OCI-M2 (cell line): ENCODE measurements around the gene CRTAC1.

ENCODE experiments used
- DNase-seq: peaks from one replicate; lab custom pipeline; 2025; ENCODE audit not compliant: unreplicated experiment; lab: John Stamatoyannopoulos, UW

CRTAC1 gene

GRCh38 chr10:97901381-97901780 is 129.0 kb downstream of the CRTAC1 start:
- no peak for DNase-seq

- no peak for DNase-seq
Observed at GRCh38 chr10:97898429-97898828, 132.0 kb downstream of the CRTAC1 start.

DNA sequence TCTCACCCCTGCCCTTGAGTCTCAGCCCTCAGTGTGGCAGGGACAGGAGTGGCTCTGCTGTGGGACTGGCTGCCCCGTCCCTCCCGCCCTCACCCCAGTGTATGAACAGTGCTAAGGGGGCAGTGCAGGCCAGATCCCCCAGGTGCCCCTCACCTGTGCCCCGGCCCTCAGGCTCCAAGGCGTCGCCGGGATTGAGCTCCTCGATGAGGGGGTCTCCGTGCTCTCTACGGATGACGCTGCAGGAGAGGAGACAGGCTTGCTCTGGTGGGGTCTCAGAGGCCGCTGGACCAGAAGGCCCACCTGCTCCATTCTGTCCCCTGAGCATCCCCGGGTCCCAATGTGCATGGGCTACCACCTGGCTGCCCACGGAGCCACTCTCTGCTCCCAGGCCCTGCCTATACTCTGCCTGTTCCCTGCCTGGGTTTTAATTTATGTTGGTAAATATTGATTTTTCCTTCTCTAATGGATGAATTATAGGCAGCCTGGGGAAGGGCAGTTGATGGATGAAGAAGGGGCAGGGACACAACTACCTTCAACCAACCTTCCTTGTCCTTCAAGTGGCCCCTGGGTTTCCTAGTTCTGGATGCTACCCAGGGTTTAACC is 133.6 kb downstream of the CRTAC1 start:
- DNase-seq: no peak

GRCh38 chr10:97895915-97896314 is 134.5 kb downstream of the CRTAC1 start:
- DNase-seq: no peak

DNA sequence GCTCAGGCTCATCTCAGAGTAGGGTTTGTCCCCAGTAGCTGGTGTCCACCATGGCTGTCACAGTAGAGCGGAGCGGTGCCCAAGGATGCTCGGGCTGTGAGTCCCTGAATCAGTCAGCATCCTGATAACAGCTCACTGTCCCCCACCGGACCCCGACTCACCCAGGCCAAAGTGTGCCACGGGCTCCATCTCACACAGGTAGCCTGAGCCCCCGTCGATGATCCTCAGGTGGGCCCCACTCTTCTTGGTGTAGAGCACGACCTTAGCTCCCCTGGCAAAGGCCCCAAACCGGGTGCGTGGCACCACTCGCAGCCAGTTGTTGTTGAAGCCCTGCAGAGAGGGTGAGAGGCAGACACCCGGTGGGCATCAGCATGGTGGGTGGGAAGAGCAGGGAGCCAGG is 135.3 kb downstream of the CRTAC1 start:
- DNase-seq: no peak

DNA sequence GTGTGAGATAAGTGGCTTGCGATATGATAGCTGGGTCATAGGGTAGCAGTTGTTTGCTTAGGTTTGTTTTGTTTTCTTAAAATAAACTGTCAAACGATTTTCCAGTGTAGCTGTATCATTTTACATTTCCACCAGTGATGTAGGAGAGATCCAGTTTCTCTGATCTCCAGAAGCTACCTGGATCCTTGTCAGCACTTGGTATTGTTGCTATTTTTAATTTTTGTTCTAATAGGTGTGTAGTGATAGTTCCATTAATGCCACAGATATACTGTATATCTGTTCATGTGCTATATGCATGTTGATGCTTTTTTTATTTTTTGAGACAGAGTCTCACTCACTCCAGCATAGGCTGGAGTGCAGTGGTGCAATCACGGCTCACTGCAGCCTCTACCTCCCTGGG is 136.3 kb downstream of the CRTAC1 start:
- no peak for DNase-seq

DNA sequence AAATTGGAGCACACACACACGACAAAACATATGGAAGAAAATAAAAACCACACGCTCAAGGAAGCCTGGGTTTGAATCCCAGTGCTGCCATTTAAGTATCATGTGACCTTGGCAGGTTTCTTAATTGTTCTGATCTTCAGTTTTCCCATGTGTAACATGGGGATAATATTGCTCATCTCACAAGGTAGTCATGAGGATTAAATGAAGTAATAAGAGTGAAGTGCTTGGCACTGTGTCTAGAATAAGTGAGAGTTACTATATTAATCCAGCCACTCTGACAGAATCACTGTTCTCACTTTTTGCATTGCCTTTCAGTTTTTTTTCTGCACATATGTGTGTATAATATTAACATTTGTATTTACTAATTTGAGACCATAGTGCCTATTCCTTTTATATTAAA is 137.5 kb downstream of the CRTAC1 start:
- DNase-seq: no peak

GRCh38 chr10:97892506-97892905 is 137.9 kb downstream of the CRTAC1 start:
- DNase-seq: no peak

DNA sequence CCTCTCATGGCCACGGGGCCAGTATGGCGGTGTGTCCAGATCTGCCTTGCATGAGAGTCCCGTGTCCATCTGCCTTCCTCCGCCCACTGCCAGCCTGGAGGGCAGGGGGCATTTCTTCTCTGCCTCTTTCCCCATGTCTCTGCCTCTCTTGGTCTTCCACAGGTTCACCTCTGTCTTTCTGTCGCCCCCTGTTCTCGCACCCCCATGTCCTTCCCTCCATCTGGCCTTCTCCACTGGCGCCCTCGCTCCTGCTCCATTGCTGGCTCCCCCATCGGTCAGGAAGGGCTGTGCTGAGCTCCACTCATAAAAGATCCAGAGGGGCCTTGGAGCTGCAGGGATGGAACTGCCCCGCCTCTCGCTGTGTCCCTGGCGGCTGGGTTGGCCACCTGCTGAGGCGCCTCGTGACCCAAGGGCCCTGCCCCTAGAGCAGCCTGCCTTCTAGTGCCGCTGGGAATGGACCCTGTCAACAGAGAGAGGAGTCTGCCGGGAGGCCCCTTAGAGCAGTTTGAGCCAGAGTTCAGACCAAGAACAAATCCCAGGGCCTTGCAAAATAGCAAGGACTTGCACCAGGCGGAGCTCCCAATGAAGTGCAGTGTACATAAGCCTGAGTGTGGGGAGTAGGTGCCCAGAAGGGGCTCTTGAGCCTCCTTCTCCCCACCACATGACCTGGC is 138.8 kb downstream of the CRTAC1 start:
- no peak for DNase-seq

- no peak for DNase-seq
Observed at GRCh38 chr10:97889461-97890265, 140.8 kb downstream of the CRTAC1 start.

DNA sequence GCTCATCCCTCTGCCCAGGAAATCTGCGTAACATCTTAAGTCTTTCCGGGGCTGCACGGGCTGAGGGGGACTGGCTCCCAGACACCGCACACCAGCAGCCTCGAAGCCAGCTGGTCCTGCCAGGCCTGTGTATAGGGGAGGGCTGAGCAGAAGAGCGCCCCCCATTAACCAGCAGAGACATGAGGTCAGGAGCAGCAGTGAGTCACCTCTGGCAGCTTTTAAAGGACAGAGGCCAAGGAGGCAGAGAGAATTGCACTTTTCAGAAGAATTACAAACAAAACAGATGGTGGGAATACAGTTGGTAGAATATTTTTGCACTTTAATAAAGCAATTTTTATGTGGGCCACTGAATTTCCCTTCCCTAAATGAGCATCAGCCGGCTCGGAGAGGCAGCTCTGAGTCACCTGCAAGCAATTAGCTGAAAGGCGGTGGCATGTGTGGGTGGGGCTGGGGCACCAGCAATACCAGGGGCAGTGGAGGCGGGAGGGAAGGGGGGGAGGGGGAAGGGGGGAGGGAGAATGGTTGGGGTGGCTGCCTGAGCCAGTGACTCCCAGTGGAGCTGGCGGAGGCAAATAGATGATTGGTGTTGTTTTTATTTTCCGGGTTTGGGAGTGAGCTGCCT is 141.7 kb downstream of the CRTAC1 start:
- DNase-seq: no peak

DNA sequence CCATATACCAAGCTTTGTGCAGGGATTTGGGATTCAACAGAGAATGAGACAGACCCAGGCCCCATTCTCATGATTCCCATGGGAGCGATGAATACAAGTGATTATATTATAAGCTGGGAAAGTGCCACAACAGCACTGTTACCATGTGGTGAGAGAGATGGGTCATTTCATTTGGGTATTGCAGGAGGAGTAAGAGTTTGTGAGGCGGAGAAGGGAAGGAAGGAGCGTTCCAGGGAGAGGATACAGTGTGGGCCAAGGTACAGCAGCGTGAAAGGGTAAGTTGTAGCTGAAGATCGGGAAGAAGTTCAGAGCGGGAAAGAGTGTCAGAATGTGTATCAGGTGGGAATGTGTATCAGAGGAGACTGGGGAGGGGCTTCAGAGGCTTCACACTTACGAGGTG is 142.3 kb downstream of the CRTAC1 start:
- DNase-seq: no peak

GRCh38 chr10:97887399-97887798 is 143.0 kb downstream of the CRTAC1 start:
- DNase-seq: no peak

DNA sequence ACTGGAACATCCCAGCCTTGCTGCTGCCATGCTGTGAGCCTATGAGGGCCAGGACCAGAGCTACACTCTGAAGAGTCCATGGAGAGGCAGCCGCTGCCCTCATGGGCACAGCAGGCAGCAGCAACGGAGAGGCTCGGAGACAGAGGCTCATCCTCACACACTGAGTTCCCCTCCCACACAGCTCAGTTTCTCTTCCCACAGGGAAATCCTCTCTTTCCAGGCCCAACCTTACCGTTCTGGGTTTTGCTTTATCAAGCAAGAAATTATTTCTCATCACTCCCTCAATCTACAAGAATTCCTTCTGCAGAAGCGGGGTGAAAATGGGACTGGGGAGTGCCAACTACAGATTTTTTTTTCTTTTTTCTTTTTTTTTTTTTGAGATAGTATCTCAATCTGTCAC is 144.1 kb downstream of the CRTAC1 start:
- no peak for DNase-seq

DNA sequence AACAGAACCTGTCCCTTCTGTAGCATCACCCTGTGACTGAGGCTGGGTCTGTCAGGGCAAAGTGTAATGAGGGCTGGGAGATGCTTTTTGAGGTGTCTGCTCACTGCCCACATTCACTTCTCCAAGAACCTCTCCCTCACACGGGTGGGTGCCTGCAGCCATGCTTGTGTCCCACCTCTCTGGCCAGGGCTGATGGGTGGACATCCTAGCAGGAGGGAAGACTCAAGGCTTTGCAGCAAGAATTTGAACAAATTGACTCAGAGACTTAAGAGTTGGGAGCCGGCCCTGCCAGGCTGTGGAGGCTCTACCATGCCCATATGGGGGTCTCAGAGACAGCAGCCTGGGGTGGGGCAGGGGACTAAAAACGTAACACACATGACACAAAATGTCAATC is 147.3 kb downstream of the CRTAC1 start:
- DNase-seq: no peak

DNA sequence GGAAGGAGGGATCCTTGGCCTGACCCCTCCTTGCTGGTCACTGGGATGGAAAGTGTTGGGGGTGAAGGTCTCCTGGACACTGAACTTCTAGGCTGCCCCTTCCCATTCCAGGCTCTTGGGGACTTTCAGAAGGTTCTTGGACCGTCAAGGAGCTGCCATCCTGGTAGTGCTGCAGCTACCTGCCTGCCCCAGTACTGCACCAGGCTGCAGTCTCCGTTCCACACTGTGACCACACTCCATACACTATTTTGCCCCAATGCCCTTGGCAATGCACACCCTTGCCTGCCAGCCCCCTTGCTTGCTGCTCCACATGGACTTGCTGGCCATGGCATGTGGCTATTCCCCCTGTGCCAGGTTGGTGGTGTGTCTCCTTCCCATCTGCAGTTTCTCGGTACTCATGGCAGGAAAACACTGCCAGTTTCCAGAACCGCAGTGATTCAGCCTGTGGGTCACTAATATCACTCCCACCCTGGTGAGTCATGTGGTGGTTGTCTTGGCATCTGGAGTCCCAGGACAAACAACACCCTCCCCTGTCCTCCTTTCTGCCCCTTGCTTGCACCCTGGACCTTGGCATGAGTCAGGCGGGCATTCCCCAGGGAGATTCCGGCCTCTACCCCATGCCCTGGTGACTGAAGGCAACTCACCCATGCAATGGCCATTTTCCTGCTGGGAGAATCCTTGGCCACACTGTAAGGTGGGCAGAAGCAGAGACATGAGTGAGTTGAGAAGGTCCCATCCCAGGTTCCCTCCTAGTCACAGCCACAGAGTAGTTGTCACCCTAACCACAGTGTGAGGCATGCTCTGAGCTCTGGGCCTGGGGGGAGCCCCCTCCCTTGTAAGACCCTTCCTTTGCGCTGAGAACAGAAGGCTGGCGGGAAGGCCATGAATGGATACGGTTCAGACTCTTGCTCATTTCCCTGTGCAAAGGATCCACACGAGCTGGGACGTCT is 148.0 kb downstream of the CRTAC1 start:
- DNase-seq: no peak

GRCh38 chr10:97880109-97880508 is 150.3 kb downstream of the CRTAC1 start:
- no peak for DNase-seq

GRCh38 chr10:97879241-97879640 is 151.2 kb downstream of the CRTAC1 start:
- no peak for DNase-seq

DNA sequence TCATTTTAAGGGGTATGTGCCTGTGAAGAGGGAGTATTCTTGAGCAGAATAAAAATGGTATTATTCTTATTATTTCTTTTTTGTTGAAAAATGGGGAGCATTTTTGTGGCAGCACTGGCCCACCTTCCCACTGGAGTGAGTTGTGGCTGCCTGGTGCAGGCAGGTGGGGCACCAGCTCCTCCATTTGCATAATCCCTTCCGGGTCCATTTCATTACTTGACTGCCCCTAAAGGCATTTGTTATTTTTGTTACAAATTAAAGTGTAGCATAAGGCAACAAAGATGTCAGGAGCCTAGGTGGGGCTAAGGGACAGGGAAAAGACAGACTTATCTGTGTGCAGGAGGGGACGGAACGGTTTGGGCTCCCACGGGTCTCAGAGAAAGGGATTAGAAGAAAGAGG is 154.0 kb downstream of the CRTAC1 start:
- no peak for DNase-seq

GRCh38 chr10:97875391-97875790 is 155.0 kb downstream of the CRTAC1 start:
- DNase-seq: no peak

DNA sequence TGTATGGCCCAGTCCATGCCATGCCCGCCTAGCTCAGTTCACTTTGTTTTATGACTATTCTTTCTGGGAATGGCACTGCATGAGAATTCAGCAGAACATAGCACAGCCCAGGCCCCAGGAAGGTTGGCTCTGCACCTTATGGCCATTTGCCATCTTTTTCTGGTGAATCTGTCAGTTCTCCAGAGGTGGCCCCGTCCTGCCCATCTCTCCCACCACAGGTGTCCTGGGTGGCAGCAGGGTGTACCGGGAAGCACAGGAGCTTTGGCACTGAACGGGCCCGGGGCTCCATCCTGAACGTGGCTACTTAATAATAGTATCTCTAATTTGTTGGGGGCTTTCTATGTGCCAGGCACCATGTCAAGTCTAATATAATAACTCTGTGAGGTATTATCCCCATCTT is 156.1 kb downstream of the CRTAC1 start:
- no peak for DNase-seq
